ENCODE data around the gene FKBP6.

Gene FKBP6

GRCh38 chr7:73330772-73331171 lies 2.8 kb downstream of the FKBP6 start:
- Histone ChIP-seq H3K79me2 (ENCODE audit: low read length) (no peaks in the 10 kb centered on the region), H3K27ac (ENCODE audit: low read length) (no peak overlapping the region), H4K20me1 (ENCODE audit: insufficient read depth, low read length) (no peaks in the 10 kb centered on the region), H3K4me1 (ENCODE audit: low read length) (no peaks in the 10 kb centered on the region), H3K4me3 (ENCODE audit: low read length) (no peak overlapping the region), H3K27me3 (ENCODE audit: low read depth, low read length) (peaks cover 4% of the 10 kb centered on the region; the same call in 1 of the 2 replicates), H3K36me3 (replicated peaks; ENCODE audit: low read depth, low read length) (no peaks in the 10 kb centered on the region), H3K9ac (ENCODE audit: low read length) (no peak overlapping the region), H2AFZ (ENCODE audit: low read depth, low read length) (no peak overlapping the region), H3K4me2 (ENCODE audit: low read length) (no peak overlapping the region), H3K9me3 (ENCODE audit: insufficient read depth, low read length) (no peaks in the 10 kb centered on the region)
- TF ChIP-seq, protein P1, sequence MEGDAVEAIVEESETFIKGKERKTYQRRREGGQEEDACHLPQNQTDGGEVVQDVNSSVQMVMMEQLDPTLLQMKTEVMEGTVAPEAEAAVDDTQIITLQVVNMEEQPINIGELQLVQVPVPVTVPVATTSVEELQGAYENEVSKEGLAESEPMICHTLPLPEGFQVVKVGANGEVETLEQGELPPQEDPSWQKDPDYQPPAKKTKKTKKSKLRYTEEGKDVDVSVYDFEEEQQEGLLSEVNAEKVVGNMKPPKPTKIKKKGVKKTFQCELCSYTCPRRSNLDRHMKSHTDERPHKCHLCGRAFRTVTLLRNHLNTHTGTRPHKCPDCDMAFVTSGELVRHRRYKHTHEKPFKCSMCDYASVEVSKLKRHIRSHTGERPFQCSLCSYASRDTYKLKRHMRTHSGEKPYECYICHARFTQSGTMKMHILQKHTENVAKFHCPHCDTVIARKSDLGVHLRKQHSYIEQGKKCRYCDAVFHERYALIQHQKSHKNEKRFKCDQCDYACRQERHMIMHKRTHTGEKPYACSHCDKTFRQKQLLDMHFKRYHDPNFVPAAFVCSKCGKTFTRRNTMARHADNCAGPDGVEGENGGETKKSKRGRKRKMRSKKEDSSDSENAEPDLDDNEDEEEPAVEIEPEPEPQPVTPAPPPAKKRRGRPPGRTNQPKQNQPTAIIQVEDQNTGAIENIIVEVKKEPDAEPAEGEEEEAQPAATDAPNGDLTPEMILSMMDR (IDR thresholded peaks at IDR 0.05; ENCODE audit: low read depth, low read length) = no peak
- no peak for TF ChIP-seq EZH2phosphoT487 (IDR thresholded peaks at IDR 0.05; ENCODE audit: low read depth)

GRCh38 chr7:73332447-73332846 lies 4.5 kb downstream of the FKBP6 start:
- Histone ChIP-seq H2AFZ (ENCODE audit: low read depth, low read length) (no peak overlapping the region), H3K79me2 (ENCODE audit: low read length) (no peaks in the 10 kb centered on the region), H3K27me3 (ENCODE audit: low read depth, low read length) (peaks cover 4% of the 10 kb centered on the region; the same call in 1 of the 2 replicates), H3K36me3 (replicated peaks; ENCODE audit: low read depth, low read length) (no peaks in the 10 kb centered on the region), H3K4me3 (ENCODE audit: low read length) (no peak overlapping the region), H3K9ac (ENCODE audit: low read length) (no peak overlapping the region), H3K27ac (ENCODE audit: low read length) (no peak overlapping the region), H4K20me1 (ENCODE audit: insufficient read depth, low read length) (no peaks in the 10 kb centered on the region), H3K4me1 (ENCODE audit: low read length) (no peaks in the 10 kb centered on the region), H3K4me2 (ENCODE audit: low read length) (no peak overlapping the region), H3K9me3 (ENCODE audit: insufficient read depth, low read length) (no peaks in the 10 kb centered on the region)
- TF ChIP-seq, protein P1 (IDR thresholded peaks at IDR 0.05; ENCODE audit: low read depth, low read length) = no peak
- TF ChIP-seq EZH2phosphoT487 (IDR thresholded peaks at IDR 0.05; ENCODE audit: low read depth) = no peak

GRCh38 chr7:73338321-73338720 lies 10.4 kb downstream of the FKBP6 start:
- no peaks in the 10 kb centered on the region for H3K4me1 ChIP-seq (ENCODE audit: low read length)
- no peaks in the 10 kb centered on the region for H3K79me2 ChIP-seq (ENCODE audit: low read length)
- H3K9ac ChIP-seq (ENCODE audit: low read length) = no peak overlapping the region
- H3K36me3 ChIP-seq (replicated peaks; ENCODE audit: low read depth, low read length) = no peaks in the 10 kb centered on the region
- H4K20me1 ChIP-seq (ENCODE audit: insufficient read depth, low read length) = no peaks in the 10 kb centered on the region
- no peak overlapping the region for H3K4me2 ChIP-seq (ENCODE audit: low read length)
- no peak overlapping the region for H3K4me3 ChIP-seq (ENCODE audit: low read length)
- TF ChIP-seq, protein P1 (IDR thresholded peaks at IDR 0.05; ENCODE audit: low read depth, low read length) = no peak
- TF ChIP-seq EZH2phosphoT487 (IDR thresholded peaks at IDR 0.05; ENCODE audit: low read depth) = no peak
- H3K9me3 ChIP-seq (ENCODE audit: insufficient read depth, low read length) = no peaks in the 10 kb centered on the region
- peaks cover 1% of the 10 kb centered on the region; the same call in 1 of the 2 replicates for H3K27me3 ChIP-seq (ENCODE audit: low read depth, low read length)
- no peak overlapping the region for H2AFZ ChIP-seq (ENCODE audit: low read depth, low read length)
- no peak overlapping the region for H3K27ac ChIP-seq (ENCODE audit: low read length)

- Histone ChIP-seq H3K4me2 (ENCODE audit: low read length) (no peak overlapping the region), H3K79me2 (ENCODE audit: low read length) (no peaks in the 10 kb centered on the region), H2AFZ (ENCODE audit: low read depth, low read length) (no peak overlapping the region), H3K27me3 (ENCODE audit: low read depth, low read length) (no peaks in the 10 kb centered on the region), H3K4me1 (ENCODE audit: low read length) (no peaks in the 10 kb centered on the region), H3K9ac (ENCODE audit: low read length) (no peak overlapping the region), H3K36me3 (replicated peaks; ENCODE audit: low read depth, low read length) (no peaks in the 10 kb centered on the region), H3K27ac (ENCODE audit: low read length) (no peak overlapping the region), H4K20me1 (ENCODE audit: insufficient read depth, low read length) (no peaks in the 10 kb centered on the region), H3K9me3 (ENCODE audit: insufficient read depth, low read length) (no peaks in the 10 kb centered on the region), H3K4me3 (ENCODE audit: low read length) (no peak overlapping the region)
- TF ChIP-seq EZH2phosphoT487 (IDR thresholded peaks at IDR 0.05; ENCODE audit: low read depth) = no peak
- TF ChIP-seq, protein P1 (IDR thresholded peaks at IDR 0.05; ENCODE audit: low read depth, low read length) = no peak
Observed at GRCh38 chr7:73340514-73340913, 12.6 kb downstream of the FKBP6 start.
